ENCODE data around the gene GP1BB. TPM values are rescaled to one million over a fixed set of nuclear protein-coding genes. Genes with fewer than 3 reads are reported as not detected.

The GP1BB gene
- total and polyA plus RNA-seq, 12 donors = 0.42 to 29.8 (median 4.7) TPM; not detected in 2

DNA sequence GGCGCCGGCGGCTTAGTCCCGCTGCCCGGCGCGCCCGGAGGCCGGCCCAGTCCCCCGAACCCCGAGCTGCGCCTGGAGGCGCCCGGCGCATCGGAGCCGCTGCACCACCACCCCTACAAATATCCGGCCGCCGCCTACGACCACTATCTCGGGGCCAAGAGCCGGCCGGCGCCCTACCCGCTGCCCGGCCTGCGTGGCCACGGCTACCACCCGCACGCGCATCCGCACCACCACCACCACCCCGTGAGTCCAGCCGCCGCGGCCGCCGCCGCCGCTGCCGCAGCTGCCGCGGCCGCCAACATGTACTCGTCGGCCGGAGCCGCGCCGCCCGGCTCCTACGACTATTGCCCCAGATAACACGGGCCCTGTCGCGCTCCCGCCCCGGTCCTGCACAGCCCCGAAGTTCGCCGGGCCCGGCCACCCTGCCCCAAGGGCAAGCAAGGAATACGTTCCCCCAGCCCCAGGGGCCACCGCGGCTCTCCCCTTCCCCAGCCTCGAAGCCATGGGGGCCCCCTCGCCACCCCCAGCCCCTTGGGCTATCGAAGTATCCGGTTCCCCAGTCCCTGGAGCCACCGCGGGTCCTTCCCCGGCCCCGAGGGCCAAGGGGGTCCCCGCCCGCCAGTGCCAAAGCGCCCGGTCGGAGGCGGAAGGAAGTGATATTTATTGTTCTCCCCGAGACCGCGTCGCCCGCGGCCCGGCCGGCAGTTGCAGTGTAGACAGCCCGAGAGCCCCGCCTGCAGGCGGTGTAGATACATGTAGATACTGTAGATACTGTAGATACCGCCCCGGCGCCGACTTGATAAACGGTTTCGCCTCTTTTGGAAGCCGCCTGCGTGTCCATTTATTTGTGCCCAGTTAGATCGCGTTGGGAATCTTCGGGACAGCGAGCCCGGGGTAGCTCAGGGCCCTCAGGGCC lies 43.4 kb downstream of the GP1BB start:
- Histone ChIP-seq H3K4me1 (replicated peaks in 1 of 2) (peaks cover 6 to 11% of the 10 kb centered on the region in 2 donors), H3K27ac (no peak overlapping the region), H3K9me3 (replicated peaks in 1 of 3) (no peaks in the 10 kb centered on the region), H3K4me3 (peak overlapping the region in 1 of 4 donors; percentile 54), H3K36me3 (replicated peaks in 1 of 2) (no peaks in the 10 kb centered on the region), H3K27me3 (peaks cover 80% of the 10 kb centered on the region)
- TF ChIP-seq POLR2A (IDR thresholded peaks at IDR 0.05) (no peak), CTCF (IDR thresholded peaks at IDR 0.05) (peak in 1 of 6 experiments; percentile 8)
- DNase-seq = peak in 3 of 7 donors; percentile 32 to 42 (median 38)
- intact Hi-C loops (cut with DNase I) = no loop called here
- 8 to 35% (median 15%) methylated on average over 27 to 103 of the region's 103 CpGs for WGBS, 4 donors

DNA sequence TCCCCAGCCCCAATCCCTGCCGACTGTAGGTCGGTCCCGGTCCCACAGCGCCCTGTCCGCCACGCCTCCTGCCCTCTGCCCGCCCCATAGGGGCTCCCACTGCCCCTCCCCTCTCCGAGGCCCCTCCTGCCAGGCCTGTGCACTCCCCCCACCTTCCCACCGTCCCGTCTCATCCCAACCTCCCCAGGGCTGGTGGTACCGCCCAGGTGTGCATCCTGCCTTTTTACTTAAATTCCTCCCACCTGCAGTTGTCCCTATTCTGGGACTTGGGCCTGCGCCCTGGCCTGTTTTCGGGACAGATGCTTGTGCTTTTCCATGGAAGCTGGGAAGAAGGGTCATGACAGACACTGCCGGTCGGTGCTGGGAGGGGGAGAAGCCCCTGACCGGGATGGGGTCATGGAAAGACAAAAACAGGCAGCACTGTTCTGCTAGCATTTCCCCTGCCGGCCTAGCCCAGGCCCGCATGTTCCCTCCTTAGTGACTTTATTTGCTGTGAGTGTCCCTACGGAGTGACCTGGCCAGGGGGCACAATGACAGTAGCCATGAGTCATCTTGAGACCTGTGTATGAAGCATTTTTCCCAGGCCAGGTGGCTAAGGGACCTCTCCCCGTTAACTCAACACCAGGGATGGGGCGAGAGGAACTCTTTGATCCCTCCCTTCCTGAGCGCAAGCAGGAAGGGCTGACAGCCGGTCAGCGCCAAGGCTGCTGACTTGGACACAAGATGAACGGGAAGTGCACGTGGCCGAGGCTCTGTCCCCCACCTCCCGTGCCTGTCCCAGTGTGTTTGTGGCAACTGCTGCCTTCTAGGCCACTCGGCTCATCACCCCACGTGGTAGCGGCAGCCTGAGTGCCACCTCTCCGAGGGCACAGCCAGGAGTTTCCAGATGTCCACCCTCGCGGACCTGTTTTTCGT lies 44.3 kb downstream of the GP1BB start:
- TF ChIP-seq CTCF (IDR thresholded peaks at IDR 0.05) = no peak
- no peak for TF ChIP-seq POLR2A (IDR thresholded peaks at IDR 0.05)
- peaks cover 71% of the 10 kb centered on the region for H3K27me3 ChIP-seq

DNA sequence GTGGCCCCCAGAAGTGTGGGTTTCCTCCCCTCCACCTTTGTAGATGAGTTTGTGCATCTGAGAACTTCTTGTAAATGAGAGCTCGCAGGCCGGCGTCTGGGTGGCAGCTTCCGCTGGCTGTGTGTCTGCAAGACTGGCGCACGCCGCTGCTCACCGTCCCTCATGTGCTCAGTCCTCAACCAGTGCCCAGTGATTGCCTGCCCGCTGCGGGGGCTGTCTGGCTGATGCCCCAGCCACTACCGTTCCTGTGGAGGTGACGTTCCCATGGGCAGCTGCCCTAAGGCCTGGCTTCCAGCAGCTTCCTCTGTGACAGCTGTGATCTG lies 46.0 kb downstream of the GP1BB start:
- no peak for DNase-seq
- no peaks in the 10 kb centered on the region for H3K36me3 ChIP-seq (replicated peaks in 1 of 2)
- intact Hi-C loops (cut with DNase I) = no loop called here
- H3K4me3 ChIP-seq = no peak overlapping the region
- no peak for TF ChIP-seq CTCF (IDR thresholded peaks at IDR 0.05)
- TF ChIP-seq POLR2A (IDR thresholded peaks at IDR 0.05) = no peak
- peaks cover 60% of the 10 kb centered on the region for H3K27me3 ChIP-seq
- WGBS, 4 donors = 93 to 99% (median 95%) methylated on average over 4 to 12 of the region's 12 CpGs; no CpG with 5 or more reads in 1 of the 4 donors
- H3K27ac ChIP-seq = no peak overlapping the region
- H3K9me3 ChIP-seq (replicated peaks in 1 of 3) = no peaks in the 10 kb centered on the region
- peaks cover 6 to 11% of the 10 kb centered on the region in 2 donors for H3K4me1 ChIP-seq (replicated peaks in 1 of 2)

More for the DNA sequence above, 44.3 kb downstream of the GP1BB start:
- no peaks in the 10 kb centered on the region for H3K36me3 ChIP-seq (replicated peaks in 1 of 2)
- no peak overlapping the region for H3K27ac ChIP-seq
- H3K9me3 ChIP-seq (replicated peaks in 1 of 3) = no peaks in the 10 kb centered on the region
- peaks cover 6 to 11% of the 10 kb centered on the region in 2 donors for H3K4me1 ChIP-seq (replicated peaks in 1 of 2)
- intact Hi-C loops (cut with DNase I) = no loop called here
- peak in 4 of 7 donors; percentile 33 to 45 (median 43) for DNase-seq
- WGBS, 4 donors = 56 to 72% (median 57%) methylated on average over 28 to 35 of the region's 35 CpGs
- H3K4me3 ChIP-seq = no peak overlapping the region
